ENCODE measurements around the gene DENND2A.

DENND2A gene

GRCh38 chr7:140638173-140638791, 2.3 kb downstream of the DENND2A start:
- no peak for TF ChIP-seq CTCF (IDR thresholded peaks at IDR 0.05)

GRCh38 chr7:140637400-140637799, 3.2 kb downstream of the DENND2A start:
- TF ChIP-seq CTCF (IDR thresholded peaks at IDR 0.05), result no peak

- TF ChIP-seq CTCF (IDR thresholded peaks at IDR 0.05), result no peak
These were observed 4.8 kb downstream of the DENND2A start for GRCh38 chr7:140635816-140636215.

- no peak for TF ChIP-seq CTCF (IDR thresholded peaks at IDR 0.05)
These were observed 5.3 kb downstream of the DENND2A start for GRCh38 chr7:140635345-140635744.

GRCh38 chr7:140631602-140632001, 9.0 kb downstream of the DENND2A start:
- no peak for TF ChIP-seq CTCF (IDR thresholded peaks at IDR 0.05)

- TF ChIP-seq CTCF (IDR thresholded peaks at IDR 0.05), result no peak
These were observed 9.6 kb downstream of the DENND2A start for GRCh38 chr7:140631021-140631420.

GRCh38 chr7:140625908-140626868, 14.4 kb downstream of the DENND2A start:
- TF ChIP-seq CTCF (IDR thresholded peaks at IDR 0.05), result no peak

Data from LNCAP (cell line).